Testis (tissue), 3 donors: ENCODE results near the gene FXYD2. TPM values are rescaled to one million over a fixed set of nuclear protein-coding genes. Genes with fewer than 3 reads are reported as not detected.
A peak's percentile ranks its signal among the peaks of the same experiment; 100 is the strongest.

ENCODE experiments used
- DNase-seq: peaks from one replicate; pipeline ENCODE4 v3.0.0-alpha.2; 2019
- H3K27ac ChIP-seq, 2 donors: fragments of 200-600 bp; sonication (generic); one replicate each; pipeline ENCODE4 v1.5.1; 2019
- H3K27me3 ChIP-seq: fragments of 200-600 bp; sonication (generic); one replicate; pipeline ENCODE4 v1.5.1; 2019
- H3K36me3 ChIP-seq: fragments of 200-600 bp; sonication (generic); one replicate; pipeline ENCODE4 v1.5.1; 2017; ENCODE audit warnings: low read depth; ENCODE audit errors: missing control alignments
- H3K4me1 ChIP-seq: fragments of 200-600 bp; sonication (generic); one replicate; pipeline ENCODE4 v1.5.1; 2019
- H3K4me3 ChIP-seq, 2 donors: fragments of 200-600 bp; sonication (generic); one replicate each; pipeline ENCODE4 v1.5.1; 2017 to 2019
- H3K9me3 ChIP-seq: fragments of 200-600 bp; sonication (generic); one replicate; pipeline ENCODE4 v1.5.1; 2017
- CTCF ChIP-seq, 3 experiments: fragments of 450-650 bp in 2 of 3; fragments of 200-600 bp in 1 of 3; sonication (generic) in 1 of 3; IDR thresholded peaks; one replicate each; pipeline ENCODE4 v1.5.1; 2016 to 2019; ENCODE audit warnings: antibody characterized with exemption in 3 of 3, mild to moderate bottlenecking in 2 of 3, moderate library complexity in 1 of 3
- POLR2A ChIP-seq: fragments of 450-650 bp; IDR thresholded peaks from one replicate; pipeline ENCODE4 v1.6.1; 2017; ENCODE audit warnings: antibody characterized with exemption, mild to moderate bottlenecking, moderate library complexity
- WGBS, 2 donors: methylation state at CpG; one replicate each; pipeline ENCODE4 v1.1.5; 2018; 5-methylcytosine and 5-hydroxymethylcytosine counted together
- intact Hi-C: fragments of 100-400 bp; cut with DNase I; formaldehyde crosslinking; loops from one replicate; pipeline ENCODE4 v1.15.1; 2023; ENCODE audit warnings: low total_unique reads
- polyA plus RNA-seq: library from polyadenylated mRNA; stranded (reverse); fragments of 350-450 nt; fragmentation: Illumina TruSeq; extraction: RNeasy Lipid Tissue Mini Kit (QIAGEN cat#74804); gene quantifications from one replicate; pipeline ENCODE4 v1.2.3, GENCODE V29; 2014; ENCODE audit warnings: low read depth, low replicate concordance; ENCODE audit not compliant: insufficient read depth
- total RNA-seq, 2 donors: library from RNA; depleted of rRNA; stranded (reverse); fragments of >200 nt; gene quantifications; one replicate each; pipeline ENCODE4 v1.2.3, GENCODE V29; 2016

The FXYD2 gene
- total and polyA plus RNA-seq, 3 donors from 2014 or later, result 5.3 to 8.3 (median 7.6) TPM

GRCh38 chr11:117821431-117821830 lies 3.1 kb downstream of the FXYD2 start:
- intact Hi-C loops, result no loop called here

GRCh38 chr11:117820516-117820915 lies 4.0 kb downstream of the FXYD2 start:
- 86 to 93% methylated on average over 10 of the region's 10 CpGs for WGBS, 2 donors
- no peak for TF ChIP-seq POLR2A
- TF ChIP-seq CTCF (IDR thresholded peaks at IDR 0.05), result no peak
- Histone ChIP-seq H3K36me3 (no peaks in the 10 kb centered on the region), H3K4me3 (no peak overlapping the region), H3K9me3 (no peaks in the 10 kb centered on the region), H3K27ac (no peak overlapping the region), H3K4me1 (peaks cover 36% of the 10 kb centered on the region), H3K27me3 (no peaks in the 10 kb centered on the region)
- intact Hi-C loops, result no loop called here
- no peak for DNase-seq

More at GRCh38 chr11:117821431-117821830, 3.1 kb downstream of the FXYD2 start:
- no peak for DNase-seq
- 55 to 87% methylated on average over 2 to 12 of the region's 12 CpGs for WGBS, 2 donors
- no peaks in the 10 kb centered on the region for H3K36me3 ChIP-seq
- TF ChIP-seq POLR2A, result no peak
- TF ChIP-seq CTCF (IDR thresholded peaks at IDR 0.05), result no peak
- no peak overlapping the region for H3K27ac ChIP-seq
- no peak overlapping the region for H3K4me3 ChIP-seq
- H3K27me3 ChIP-seq, result no peaks in the 10 kb centered on the region
- no peaks in the 10 kb centered on the region for H3K9me3 ChIP-seq
- H3K4me1 ChIP-seq, result peaks cover 32% of the 10 kb centered on the region

GRCh38 chr11:117820071-117820470 lies 4.5 kb downstream of the FXYD2 start:
- Histone ChIP-seq H3K9me3 (no peaks in the 10 kb centered on the region), H3K36me3 (no peaks in the 10 kb centered on the region), H3K27ac (no peak overlapping the region), H3K27me3 (no peaks in the 10 kb centered on the region), H3K4me3 (no peak overlapping the region), H3K4me1 (peaks cover 37% of the 10 kb centered on the region)
- intact Hi-C loops, result no loop called here
- 87% methylated on average over 10 to 11 of the region's 11 CpGs for WGBS, 2 donors
- no peak for TF ChIP-seq CTCF (IDR thresholded peaks at IDR 0.05)
- TF ChIP-seq POLR2A, result no peak
- no peak for DNase-seq

- no peaks in the 10 kb centered on the region for H3K9me3 ChIP-seq
- no peak overlapping the region for H3K27ac ChIP-seq
- TF ChIP-seq CTCF (IDR thresholded peaks at IDR 0.05) (peak; percentile 44 to 55 (median 47)), POLR2A (no peak)
- no peaks in the 10 kb centered on the region for H3K36me3 ChIP-seq
- WGBS, 2 donors, result 53 to 65% methylated on average over 6 to 10 of the region's 10 CpGs
- no peak overlapping the region for H3K4me3 ChIP-seq
- no peaks in the 10 kb centered on the region for H3K27me3 ChIP-seq
- intact Hi-C loops, result loop anchor here (5.0 kb wide), 2 partner anchors 377 to 392 kb away; no protein-coding TSS in a partner anchor
- peaks cover 37% of the 10 kb centered on the region for H3K4me1 ChIP-seq
- DNase-seq, result peak; percentile 86
Observed at GRCh38 chr11:117819096-117820040, 5.2 kb downstream of the FXYD2 start.
